GM12878 (cell line): ENCODE data around the gene LDHAL6B. TPM values are rescaled to one million over a fixed set of nuclear protein-coding genes. Genes with fewer than 3 reads are reported as not detected.

Experiments
- ASH2L ChIP-seq: fragments of 300-600, 200-600 bp; sonication (generic); IDR thresholded peaks from 2 replicates; pipeline ENCODE4 v1.6.1; 2017; ENCODE audit warnings: low read depth, mild to moderate bottlenecking, borderline replicate concordance
- ATF7 ChIP-seq: fragments of 450-650 bp; IDR thresholded peaks from 2 replicates; pipeline ENCODE4 v1.6.1; 2016; ENCODE audit warnings: low read depth, mild to moderate bottlenecking
- BHLHE40 ChIP-seq, 2 experiments: fragments of 450-650 bp in 1 of 2; IDR thresholded peaks; 2 replicates each; pipeline ENCODE4 v1.6.1; 2011 to 2017; ENCODE audit warnings: low read depth in 2 of 2, borderline replicate concordance in 1 of 2, improper control_type of control experiment in 1 of 2, low read length in 1 of 2, mild to moderate bottlenecking in 1 of 2
- CREB1 ChIP-seq: IDR thresholded peaks from 2 replicates; pipeline ENCODE4 v1.6.1; 2012; ENCODE audit warnings: low read depth, mild to moderate bottlenecking, inconsistent platforms
- CREM ChIP-seq: IDR thresholded peaks from 2 replicates; pipeline ENCODE4 v1.6.1; 2014; ENCODE audit warnings: antibody characterized with exemption, low read depth
- FOXM1 ChIP-seq: IDR thresholded peaks from 2 replicates; pipeline ENCODE4 v1.6.1; 2012; ENCODE audit warnings: low read depth, mild to moderate bottlenecking, inconsistent platforms, low read length, moderate library complexity
- GATAD2B ChIP-seq: fragments of 450-650 bp; conservative IDR thresholded peaks from 2 replicates; pipeline ENCODE4 v1.6.1; 2017; ENCODE audit warnings: low read depth, mild to moderate bottlenecking, moderate library complexity
- IKZF1 ChIP-seq: fragments of 450-650 bp; conservative IDR thresholded peaks from 2 replicates; pipeline ENCODE4 v1.6.1; 2017; ENCODE audit warnings: antibody characterized with exemption, mild to moderate bottlenecking
- IKZF2 ChIP-seq, 2 experiments: fragments of 450-650 bp; IDR thresholded peaks; 2 replicates each; pipeline ENCODE4 v1.6.1; 2017; ENCODE audit warnings: mild to moderate bottlenecking in 2 of 2, moderate library complexity in 2 of 2
- NFIC ChIP-seq: IDR thresholded peaks from 2 replicates; pipeline ENCODE4 v1.6.1; 2012; ENCODE audit warnings: low read depth, mild to moderate bottlenecking, inconsistent platforms, low read length, moderate library complexity
- NR2F1 ChIP-seq: fragments of 450-650 bp; conservative IDR thresholded peaks from 2 replicates; pipeline ENCODE4 v1.6.1; 2017; ENCODE audit warnings: mild to moderate bottlenecking
- NRF1 ChIP-seq: conservative IDR thresholded peaks from 2 replicates; pipeline ENCODE4 v1.6.1; 2011; ENCODE audit warnings: mild to moderate bottlenecking, low read depth, low read length, improper control_type of control experiment
- POU2F2 ChIP-seq: IDR thresholded peaks from 3 replicates; pipeline ENCODE4 v1.6.1; 2011; ENCODE audit warnings: low read depth, mild to moderate bottlenecking, low read length, borderline replicate concordance
- RBBP5 ChIP-seq: fragments of 200-600 bp; sonication (generic); conservative IDR thresholded peaks from 2 replicates; pipeline ENCODE4 v1.6.1; 2016
- RFX5 ChIP-seq: IDR thresholded peaks from 2 replicates; pipeline ENCODE4 v1.6.1; 2011; ENCODE audit warnings: low read depth, low read length, improper control_type of control experiment
- RUNX3 ChIP-seq: IDR thresholded peaks from 2 replicates; pipeline ENCODE4 v1.6.1; 2012; ENCODE audit warnings: low read length, inconsistent platforms
- TBL1XR1 ChIP-seq: IDR thresholded peaks from 2 replicates; pipeline ENCODE4 v1.6.1; 2012; ENCODE audit warnings: low read depth, low read length, improper control_type of control experiment
- YBX1 ChIP-seq: fragments of 450-650 bp; IDR thresholded peaks from 2 replicates; pipeline ENCODE4 v1.6.1; 2016; ENCODE audit warnings: antibody characterized with exemption
- ZNF207 ChIP-seq: fragments of 450-650 bp; IDR thresholded peaks from 2 replicates; pipeline ENCODE4 v1.6.1; 2014; ENCODE audit warnings: antibody characterized with exemption, mild to moderate bottlenecking, borderline replicate concordance
- polyA plus RNA-seq, 11 experiments: library from polyadenylated mRNA; depleted of rRNA in 4 of 11; unstranded in 6 of 11; stranded (reverse) in 5 of 11; fragments of >200 nt; fragmentation: Nextera tagmentation in 4 of 11; fragmentation: Illumina TruSeq in 1 of 11; extraction: Ambion mirVana in 4 of 11; extraction: Trizol in 1 of 11; gene quantifications; 1 replicate in 1 of 11; 2 replicates in 10 of 11; pipeline versions ENCODE4 v1.2.1 to v1.2.3, GENCODE V29; 2011 to 2016; ENCODE audit warnings: inconsistent platforms in 2 of 11, missing spikeins in 2 of 11, low read depth in 1 of 11
- total RNA-seq, 4 experiments: library from RNA; depleted of rRNA in 3 of 4; stranded (reverse); fragments of >200 nt in 3 of 4; fragmentation: Illumina TruSeq in 1 of 4; extraction: Trizol in 1 of 4; gene quantifications; 2 replicates each; pipeline versions ENCODE4 v1.2.1 to v1.2.3, GENCODE V29; 2013 to 2021
- TF ChIP-seq, protein P1 (sequence below): fragments of 450-650 bp; formaldehyde crosslinking; IDR thresholded peaks from 2 replicates; pipeline ENCODE4 v1.5.0; 2022; ENCODE audit warnings: mild to moderate bottlenecking, missing genetic modification characterization
- TF ChIP-seq, protein P2 (sequence below): fragments of 450-650 bp; IDR thresholded peaks from 2 replicates; pipeline ENCODE4 v1.6.1; 2014; ENCODE audit warnings: mild to moderate bottlenecking
- TF ChIP-seq, protein P3 (sequence below): fragments of 450-650 bp; IDR thresholded peaks from 2 replicates; pipeline ENCODE4 v1.6.1; 2017; ENCODE audit warnings: mild to moderate bottlenecking, moderate library complexity

LDHAL6B gene
- total and polyA plus RNA-seq, 10 of the 15 experiments (the other 5 are each of a cell fraction or from before 2014, with no cell fraction given): 0.33 to 0.66 TPM; not detected in 8

DNA sequence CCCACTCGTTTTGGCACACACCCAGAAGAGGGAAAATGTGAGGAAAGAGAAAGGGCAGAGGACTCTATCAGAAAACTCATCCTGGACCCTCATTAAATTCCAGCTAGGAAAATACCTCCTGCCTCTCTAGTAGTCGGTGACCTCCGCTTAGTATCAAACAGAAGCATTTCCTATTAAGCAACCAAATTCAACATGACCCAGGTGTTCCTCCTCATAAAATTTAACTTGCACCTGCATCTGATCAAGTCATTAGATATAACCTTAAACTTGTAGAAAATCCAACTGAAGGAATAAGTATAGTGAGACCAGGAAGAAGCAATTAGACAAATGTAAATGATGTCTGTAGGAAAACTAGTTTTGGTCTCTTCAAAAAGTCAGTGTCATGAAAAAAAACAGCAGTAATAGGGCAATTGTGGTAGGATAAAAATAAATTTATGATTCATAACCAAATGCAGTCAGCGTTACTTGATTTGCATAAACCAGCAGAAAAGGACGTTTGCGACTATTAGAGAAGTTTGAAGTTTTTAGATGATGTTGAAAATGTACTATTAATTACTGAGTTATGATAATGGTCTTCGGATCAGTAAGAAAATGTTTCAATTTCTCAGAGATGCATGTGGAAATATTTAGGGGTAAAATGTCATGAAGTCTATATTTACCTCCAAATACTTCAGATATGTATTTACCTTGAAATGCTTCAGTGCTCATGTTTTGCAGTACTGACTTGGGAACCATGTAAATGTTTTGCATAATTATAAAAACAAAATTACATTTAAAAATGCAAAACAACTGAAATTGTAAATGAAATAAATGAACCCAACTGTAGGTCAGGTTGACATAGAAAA is 44.6 kb downstream of the LDHAL6B start (continued):
- TF ChIP-seq, protein P1, sequence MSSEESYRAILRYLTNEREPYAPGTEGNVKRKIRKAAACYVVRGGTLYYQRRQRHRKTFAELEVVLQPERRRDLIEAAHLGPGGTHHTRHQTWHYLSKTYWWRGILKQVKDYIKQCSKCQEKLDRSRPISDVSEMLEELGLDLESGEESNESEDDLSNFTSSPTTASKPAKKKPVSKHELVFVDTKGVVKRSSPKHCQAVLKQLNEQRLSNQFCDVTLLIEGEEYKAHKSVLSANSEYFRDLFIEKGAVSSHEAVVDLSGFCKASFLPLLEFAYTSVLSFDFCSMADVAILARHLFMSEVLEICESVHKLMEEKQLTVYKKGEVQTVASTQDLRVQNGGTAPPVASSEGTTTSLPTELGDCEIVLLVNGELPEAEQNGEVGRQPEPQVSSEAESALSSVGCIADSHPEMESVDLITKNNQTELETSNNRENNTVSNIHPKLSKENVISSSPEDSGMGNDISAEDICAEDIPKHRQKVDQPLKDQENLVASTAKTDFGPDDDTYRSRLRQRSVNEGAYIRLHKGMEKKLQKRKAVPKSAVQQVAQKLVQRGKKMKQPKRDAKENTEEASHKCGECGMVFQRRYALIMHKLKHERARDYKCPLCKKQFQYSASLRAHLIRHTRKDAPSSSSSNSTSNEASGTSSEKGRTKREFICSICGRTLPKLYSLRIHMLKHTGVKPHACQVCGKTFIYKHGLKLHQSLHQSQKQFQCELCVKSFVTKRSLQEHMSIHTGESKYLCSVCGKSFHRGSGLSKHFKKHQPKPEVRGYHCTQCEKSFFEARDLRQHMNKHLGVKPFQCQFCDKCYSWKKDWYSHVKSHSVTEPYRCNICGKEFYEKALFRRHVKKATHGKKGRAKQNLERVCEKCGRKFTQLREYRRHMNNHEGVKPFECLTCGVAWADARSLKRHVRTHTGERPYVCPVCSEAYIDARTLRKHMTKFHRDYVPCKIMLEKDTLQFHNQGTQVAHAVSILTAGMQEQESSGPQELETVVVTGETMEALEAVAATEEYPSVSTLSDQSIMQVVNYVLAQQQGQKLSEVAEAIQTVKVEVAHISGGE (CRISPR knock-in tag): no peak
- TF ChIP-seq, protein P2, sequence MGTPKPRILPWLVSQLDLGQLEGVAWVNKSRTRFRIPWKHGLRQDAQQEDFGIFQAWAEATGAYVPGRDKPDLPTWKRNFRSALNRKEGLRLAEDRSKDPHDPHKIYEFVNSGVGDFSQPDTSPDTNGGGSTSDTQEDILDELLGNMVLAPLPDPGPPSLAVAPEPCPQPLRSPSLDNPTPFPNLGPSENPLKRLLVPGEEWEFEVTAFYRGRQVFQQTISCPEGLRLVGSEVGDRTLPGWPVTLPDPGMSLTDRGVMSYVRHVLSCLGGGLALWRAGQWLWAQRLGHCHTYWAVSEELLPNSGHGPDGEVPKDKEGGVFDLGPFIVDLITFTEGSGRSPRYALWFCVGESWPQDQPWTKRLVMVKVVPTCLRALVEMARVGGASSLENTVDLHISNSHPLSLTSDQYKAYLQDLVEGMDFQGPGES: no peak
- no peak for TF ChIP-seq RBBP5
- TF ChIP-seq ASH2L: peak; percentile 85; the same call in 1 of the 2 replicates
- TF ChIP-seq NFIC: peak; percentile 92
- TF ChIP-seq GATAD2B: no peak
- peak; percentile 97 for TF ChIP-seq POU2F2
- TF ChIP-seq IKZF2 (IDR thresholded peaks at IDR 0.05): peak; percentile 41 to 69; a peak in 3 of 4 replicates
- TF ChIP-seq TBL1XR1: peak; percentile 83
- peak; percentile 82; the same call in 1 of the 2 replicates for TF ChIP-seq FOXM1
- no peak for TF ChIP-seq RFX5
- TF ChIP-seq ZNF207: no peak
- TF ChIP-seq NRF1: no peak
- TF ChIP-seq, protein P3, sequence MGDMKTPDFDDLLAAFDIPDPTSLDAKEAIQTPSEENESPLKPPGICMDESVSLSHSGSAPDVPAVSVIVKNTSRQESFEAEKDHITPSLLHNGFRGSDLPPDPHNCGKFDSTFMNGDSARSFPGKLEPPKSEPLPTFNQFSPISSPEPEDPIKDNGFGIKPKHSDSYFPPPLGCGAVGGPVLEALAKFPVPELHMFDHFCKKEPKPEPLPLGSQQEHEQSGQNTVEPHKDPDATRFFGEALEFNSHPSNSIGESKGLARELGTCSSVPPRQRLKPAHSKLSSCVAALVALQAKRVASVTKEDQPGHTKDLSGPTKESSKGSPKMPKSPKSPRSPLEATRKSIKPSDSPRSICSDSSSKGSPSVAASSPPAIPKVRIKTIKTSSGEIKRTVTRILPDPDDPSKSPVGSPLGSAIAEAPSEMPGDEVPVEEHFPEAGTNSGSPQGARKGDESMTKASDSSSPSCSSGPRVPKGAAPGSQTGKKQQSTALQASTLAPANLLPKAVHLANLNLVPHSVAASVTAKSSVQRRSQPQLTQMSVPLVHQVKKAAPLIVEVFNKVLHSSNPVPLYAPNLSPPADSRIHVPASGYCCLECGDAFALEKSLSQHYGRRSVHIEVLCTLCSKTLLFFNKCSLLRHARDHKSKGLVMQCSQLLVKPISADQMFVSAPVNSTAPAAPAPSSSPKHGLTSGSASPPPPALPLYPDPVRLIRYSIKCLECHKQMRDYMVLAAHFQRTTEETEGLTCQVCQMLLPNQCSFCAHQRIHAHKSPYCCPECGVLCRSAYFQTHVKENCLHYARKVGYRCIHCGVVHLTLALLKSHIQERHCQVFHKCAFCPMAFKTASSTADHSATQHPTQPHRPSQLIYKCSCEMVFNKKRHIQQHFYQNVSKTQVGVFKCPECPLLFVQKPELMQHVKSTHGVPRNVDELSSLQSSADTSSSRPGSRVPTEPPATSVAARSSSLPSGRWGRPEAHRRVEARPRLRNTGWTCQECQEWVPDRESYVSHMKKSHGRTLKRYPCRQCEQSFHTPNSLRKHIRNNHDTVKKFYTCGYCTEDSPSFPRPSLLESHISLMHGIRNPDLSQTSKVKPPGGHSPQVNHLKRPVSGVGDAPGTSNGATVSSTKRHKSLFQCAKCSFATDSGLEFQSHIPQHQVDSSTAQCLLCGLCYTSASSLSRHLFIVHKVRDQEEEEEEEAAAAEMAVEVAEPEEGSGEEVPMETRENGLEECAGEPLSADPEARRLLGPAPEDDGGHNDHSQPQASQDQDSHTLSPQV: no peak
- TF ChIP-seq IKZF1: no peak; the same call in 1 of the 2 replicates
- peak; percentile 41 for TF ChIP-seq CREM
- no peak for TF ChIP-seq YBX1
- TF ChIP-seq CREB1: peak; percentile 55
- TF ChIP-seq NR2F1: peak; percentile 54; the same call in 1 of the 2 replicates
- TF ChIP-seq BHLHE40 (IDR thresholded peaks at IDR 0.05; ENCODE audit: borderline replicate concordance in 1 of 2, low read depth in 2 of 2, low read length in 1 of 2): peak; percentile 29 to 50; a peak in 1 of 4 replicates
- TF ChIP-seq ATF7: peak; percentile 91
- peak; percentile 93 for TF ChIP-seq RUNX3
